IPS-20b (cell line): ENCODE measurements around the gene CKAP2.
"Not testable (repeated sequence)": the region's sequence is repeated elsewhere in the genome, so short reads cannot be mapped to it uniquely, and the experiment has no call there.

Experiments
- H3K27ac ChIP-seq: one replicate; pipeline ENCODE4 v1.5.1; 2013; ENCODE audit warnings: low read length
- H3K27me3 ChIP-seq: 2 replicates; pipeline ENCODE4 v1.6.1; 2013; ENCODE audit warnings: mild to moderate bottlenecking, low read length, inconsistent platforms; ENCODE audit not compliant: insufficient read depth
- H3K36me3 ChIP-seq: 2 replicates; pipeline ENCODE4 v1.6.1; 2013; ENCODE audit warnings: low read depth, mild to moderate bottlenecking, inconsistent platforms, low read length, moderate library complexity; ENCODE audit not compliant: insufficient read depth
- H3K4me1 ChIP-seq: 2 replicates; pipeline ENCODE4 v1.6.1; 2013; ENCODE audit warnings: mild to moderate bottlenecking, control low read depth, inconsistent platforms, low read length, moderate library complexity; ENCODE audit not compliant: insufficient read depth
- H3K4me3 ChIP-seq: 2 replicates; pipeline ENCODE4 v1.5.1; 2013; ENCODE audit warnings: mild to moderate bottlenecking, low read length, inconsistent platforms
- H3K9ac ChIP-seq: 2 replicates; pipeline ENCODE4 v1.6.1; 2013; ENCODE audit warnings: low read depth, mild to moderate bottlenecking, inconsistent platforms, low read length, moderate library complexity
- H3K9me3 ChIP-seq: 2 replicates; pipeline ENCODE4 v1.6.1; 2013; ENCODE audit warnings: mild to moderate bottlenecking, low read depth, low read length, inconsistent platforms; ENCODE audit not compliant: insufficient read depth

The CKAP2 gene

DNA sequence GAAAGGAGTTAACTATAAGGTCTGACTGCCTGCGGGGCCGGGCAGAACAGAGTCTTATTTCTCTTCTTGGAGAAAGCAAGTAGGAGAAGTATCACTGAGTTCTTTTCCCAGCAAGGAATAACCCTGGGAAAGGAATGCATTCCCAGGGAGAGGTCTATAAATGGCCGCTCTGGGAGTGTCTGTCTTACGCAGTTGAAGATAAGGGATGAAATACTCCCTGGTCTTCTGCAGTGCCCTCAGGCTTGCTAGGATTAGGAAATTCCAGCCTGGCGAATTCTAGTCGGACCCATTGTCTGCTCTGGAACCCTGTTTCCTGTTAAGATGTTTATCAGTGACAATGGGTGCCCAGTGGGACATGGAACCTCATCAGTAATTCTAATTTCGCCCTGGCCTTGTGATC is 47.0 kb downstream of the CKAP2 start:
- not testable (repeated sequence) for H3K27ac ChIP-seq, H3K4me3 ChIP-seq, H3K4me1 ChIP-seq, H3K27me3 ChIP-seq, H3K9ac ChIP-seq, H3K9me3 ChIP-seq, H3K36me3 ChIP-seq

GRCh38 chr13:52505843-52506242 is 50.6 kb downstream of the CKAP2 start:
- H3K4me1 ChIP-seq, H3K27me3 ChIP-seq, H3K9ac ChIP-seq, H3K27ac ChIP-seq, H3K36me3 ChIP-seq, H3K4me3 ChIP-seq, H3K9me3 ChIP-seq: not testable (repeated sequence)

- H3K4me1 ChIP-seq, H3K9me3 ChIP-seq, H3K36me3 ChIP-seq, H3K27me3 ChIP-seq, H3K27ac ChIP-seq, H3K4me3 ChIP-seq, H3K9ac ChIP-seq: not testable (repeated sequence)
These were observed 54.3 kb downstream of the CKAP2 start for GRCh38 chr13:52509532-52509931.

- not testable (repeated sequence) for H3K4me3 ChIP-seq, H3K9me3 ChIP-seq, H3K27ac ChIP-seq, H3K9ac ChIP-seq, H3K36me3 ChIP-seq, H3K27me3 ChIP-seq, H3K4me1 ChIP-seq
These were observed 55.0 kb downstream of the CKAP2 start for GRCh38 chr13:52510221-52510797.

- H3K4me1 ChIP-seq, H3K9me3 ChIP-seq, H3K9ac ChIP-seq, H3K36me3 ChIP-seq, H3K27me3 ChIP-seq, H3K4me3 ChIP-seq, H3K27ac ChIP-seq: not testable (repeated sequence)
These were observed 56.3 kb downstream of the CKAP2 start for GRCh38 chr13:52511598-52511997.

DNA sequence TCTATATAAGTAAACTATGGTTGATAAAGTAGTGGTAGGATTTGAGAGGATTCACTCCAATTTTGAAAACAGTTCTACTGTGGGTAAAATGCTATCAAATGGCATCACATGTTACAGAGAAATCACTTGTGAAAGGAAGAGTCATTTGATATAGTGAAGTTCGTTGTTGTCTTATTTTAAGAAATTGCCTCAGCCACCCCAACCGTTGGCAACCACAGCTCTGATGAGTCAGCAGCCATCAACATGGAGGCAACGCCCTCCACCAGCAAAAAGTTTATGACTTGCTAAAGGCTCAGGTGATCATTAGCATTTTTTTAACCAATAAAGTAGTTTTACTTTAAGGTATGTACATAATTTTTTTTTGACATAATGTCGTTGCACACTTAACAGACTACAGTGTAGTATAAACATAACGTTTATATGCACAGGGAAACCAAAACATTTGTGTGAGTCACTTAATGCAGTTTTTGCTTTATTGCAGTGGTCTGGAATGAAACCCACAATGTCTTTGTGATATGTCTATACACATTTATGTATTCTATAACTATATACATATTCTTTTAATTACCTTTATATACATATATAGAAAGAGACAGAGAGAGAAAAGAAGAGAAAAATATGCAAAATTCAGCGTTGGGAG is 58.8 kb downstream of the CKAP2 start:
- not testable (repeated sequence) for H3K27ac ChIP-seq, H3K36me3 ChIP-seq

GRCh38 chr13:52523323-52523722 is 68.0 kb downstream of the CKAP2 start:
- H3K4me1 ChIP-seq, H3K9me3 ChIP-seq, H3K9ac ChIP-seq, H3K27ac ChIP-seq, H3K36me3 ChIP-seq, H3K4me3 ChIP-seq, H3K27me3 ChIP-seq: not testable (repeated sequence)

More for the DNA sequence above, 58.8 kb downstream of the CKAP2 start:
- H3K27me3 ChIP-seq, H3K9me3 ChIP-seq, H3K9ac ChIP-seq, H3K4me1 ChIP-seq, H3K4me3 ChIP-seq: not testable (repeated sequence)
